Stimulated activated CD4-positive, alpha-beta T cell treated with anti-CD3 and anti-CD28 coated beads, Interleukin-15, amount 100 ng/mL, for 1 hour (primary cell): ENCODE measurements around the gene ASNS.
"Not testable (repeated sequence)": the region's sequence is repeated elsewhere in the genome, so short reads cannot be mapped to it uniquely, and the experiment has no call there.

Experiments used
- DNase-seq, 2 donors: peaks; one replicate each; pipeline ENCODE4 v3.0.0-alpha.2; 2020; ENCODE audit warnings: low read depth in 1 of 2, low spot score in 1 of 2

ASNS gene, protein sequence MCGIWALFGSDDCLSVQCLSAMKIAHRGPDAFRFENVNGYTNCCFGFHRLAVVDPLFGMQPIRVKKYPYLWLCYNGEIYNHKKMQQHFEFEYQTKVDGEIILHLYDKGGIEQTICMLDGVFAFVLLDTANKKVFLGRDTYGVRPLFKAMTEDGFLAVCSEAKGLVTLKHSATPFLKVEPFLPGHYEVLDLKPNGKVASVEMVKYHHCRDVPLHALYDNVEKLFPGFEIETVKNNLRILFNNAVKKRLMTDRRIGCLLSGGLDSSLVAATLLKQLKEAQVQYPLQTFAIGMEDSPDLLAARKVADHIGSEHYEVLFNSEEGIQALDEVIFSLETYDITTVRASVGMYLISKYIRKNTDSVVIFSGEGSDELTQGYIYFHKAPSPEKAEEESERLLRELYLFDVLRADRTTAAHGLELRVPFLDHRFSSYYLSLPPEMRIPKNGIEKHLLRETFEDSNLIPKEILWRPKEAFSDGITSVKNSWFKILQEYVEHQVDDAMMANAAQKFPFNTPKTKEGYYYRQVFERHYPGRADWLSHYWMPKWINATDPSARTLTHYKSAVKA

DNA sequence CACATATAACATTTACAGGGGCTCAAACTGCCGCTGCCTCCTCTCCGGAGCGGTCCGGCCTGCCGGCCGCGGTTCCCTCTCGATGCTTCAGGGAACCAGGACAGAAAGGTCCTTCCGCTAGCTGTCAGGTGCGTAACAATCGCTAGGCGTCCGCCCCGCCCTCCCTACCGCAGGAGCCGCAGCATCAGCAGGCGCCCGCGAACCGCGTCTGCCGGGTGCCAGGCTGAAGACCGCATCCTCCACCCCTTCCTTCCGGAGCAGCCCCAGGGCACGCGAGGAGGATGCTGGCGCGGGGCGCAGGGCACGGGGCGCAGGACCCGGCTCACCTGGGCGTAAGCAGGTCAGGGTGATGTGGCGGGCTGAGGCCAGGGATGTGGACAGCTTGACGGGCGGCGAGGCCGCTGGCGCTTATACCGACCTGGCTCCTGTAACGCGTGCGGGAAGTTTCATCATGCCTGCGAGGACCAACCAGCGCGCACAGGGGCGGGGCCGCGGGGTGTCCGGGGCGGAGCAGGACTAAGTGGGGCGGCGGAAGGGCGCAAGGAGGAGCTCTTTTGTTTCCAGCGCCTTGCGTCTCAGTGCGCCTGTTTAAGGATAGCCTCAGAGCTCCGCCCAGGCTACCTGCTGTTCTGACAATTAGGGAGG, at the start of gene ASNS:
ASNS (minus strand) TSS at position 384 of the 645 bp plus-strand sequence. CDS start 3,252 bp downstream, outside the sequence.
- DNase-seq: peak; percentile 63 to 87

- not testable (repeated sequence) for DNase-seq
Measured at GRCh38 chr7:97921254-97921653, 49.0 kb upstream of the ASNS start.

DNA sequence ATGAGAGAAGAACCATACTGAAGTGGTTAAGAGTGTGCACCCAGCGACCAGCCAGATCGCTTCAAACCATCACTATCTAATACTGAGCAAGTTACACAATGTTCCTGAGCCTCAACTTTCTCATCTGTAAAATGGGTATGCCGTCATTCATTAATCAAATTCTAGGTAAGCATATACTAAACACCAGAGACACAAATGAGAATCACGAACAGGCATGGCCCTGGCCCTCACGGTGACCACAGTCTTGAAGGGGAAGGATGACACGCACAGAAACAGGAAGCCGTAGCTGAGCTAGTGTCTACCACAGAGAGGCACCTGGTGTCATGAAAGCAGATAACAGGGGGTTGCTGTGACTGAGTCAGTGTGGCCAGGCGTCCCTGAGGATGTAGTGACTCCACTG, 43.1 kb upstream of the ASNS start:
- not testable (repeated sequence) for DNase-seq

DNA sequence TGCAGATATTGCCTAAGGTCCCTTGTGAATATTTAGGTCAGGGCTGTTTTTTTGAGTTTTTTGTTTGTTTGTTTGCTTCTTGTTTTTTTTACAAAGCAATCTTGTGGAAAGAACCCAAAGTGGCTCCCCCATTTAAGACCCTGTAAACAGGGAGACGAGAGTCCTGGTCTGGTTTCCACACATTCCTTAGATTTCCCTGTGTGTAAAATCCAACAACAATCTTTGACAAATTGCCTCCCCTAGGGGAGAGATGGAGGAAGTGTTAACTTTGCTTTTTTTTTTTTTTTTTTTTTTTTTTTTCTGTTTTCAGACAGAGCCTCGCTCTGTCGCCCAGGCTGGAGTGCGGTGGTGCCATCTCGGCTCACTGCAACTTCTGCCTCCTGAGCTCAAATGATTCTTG, 40.1 kb upstream of the ASNS start:
- DNase-seq: not testable (repeated sequence)

- not testable (repeated sequence) for DNase-seq
Measured at GRCh38 chr7:97896893-97897292, 24.7 kb upstream of the ASNS start.

DNA sequence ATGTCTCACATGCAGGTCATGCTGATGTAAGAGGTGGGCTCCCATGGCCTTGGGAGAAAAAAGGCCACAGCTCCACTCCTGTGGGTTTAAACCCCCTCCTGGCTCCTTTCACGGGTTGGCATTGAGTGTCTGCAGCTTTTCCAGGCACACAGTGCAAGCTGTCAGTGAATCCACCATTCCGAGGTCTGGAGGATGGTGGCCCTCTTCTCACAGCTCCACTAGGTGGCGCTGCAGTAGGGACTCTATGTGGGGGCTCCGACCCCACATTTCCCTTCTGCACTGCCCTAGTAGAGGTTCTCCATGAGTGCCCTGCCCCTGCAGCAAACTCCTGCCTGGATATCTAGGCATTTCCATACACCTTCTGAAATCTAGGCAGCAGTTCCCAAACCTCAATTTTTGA, 19.5 kb upstream of the ASNS start:
- not testable (repeated sequence) for DNase-seq

GRCh38 chr7:97879527-97879926, 7.3 kb upstream of the ASNS start:
- not testable (repeated sequence) for DNase-seq

- DNase-seq: not testable (repeated sequence)
Measured at GRCh38 chr7:97874894-97875293, 2.7 kb upstream of the ASNS start.

- no peak for DNase-seq
Measured at GRCh38 chr7:97873606-97874005, 1.4 kb upstream of the ASNS start.

GRCh38 chr7:97871659-97872024, 566 bp downstream of the ASNS start:
- DNase-seq: peak in 1 of 2 donors; percentile 19

DNA sequence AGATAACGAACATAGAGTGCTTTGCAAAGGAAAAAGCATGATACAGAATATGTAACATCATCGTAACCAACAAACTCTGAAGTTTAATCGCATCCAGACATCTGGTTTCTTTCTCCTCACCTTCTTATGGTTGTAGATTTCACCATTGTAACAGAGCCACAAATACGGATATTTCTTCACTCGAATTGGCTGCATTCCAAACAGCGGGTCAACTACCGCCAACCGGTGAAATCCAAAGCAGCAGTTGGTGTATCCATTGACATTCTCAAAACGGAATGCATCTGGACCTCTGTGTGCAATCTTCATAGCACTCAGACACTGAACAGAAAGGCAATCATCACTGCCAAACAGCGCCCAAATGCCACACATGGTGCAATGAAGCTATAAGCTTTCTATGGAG, 3.4 kb downstream of the ASNS start:
- DNase-seq: no peak

- DNase-seq: no peak
Measured at GRCh38 chr7:97868314-97868713, 3.9 kb downstream of the ASNS start.

- no peak for DNase-seq
Measured at GRCh38 chr7:97865104-97865503, 7.1 kb downstream of the ASNS start.

DNA sequence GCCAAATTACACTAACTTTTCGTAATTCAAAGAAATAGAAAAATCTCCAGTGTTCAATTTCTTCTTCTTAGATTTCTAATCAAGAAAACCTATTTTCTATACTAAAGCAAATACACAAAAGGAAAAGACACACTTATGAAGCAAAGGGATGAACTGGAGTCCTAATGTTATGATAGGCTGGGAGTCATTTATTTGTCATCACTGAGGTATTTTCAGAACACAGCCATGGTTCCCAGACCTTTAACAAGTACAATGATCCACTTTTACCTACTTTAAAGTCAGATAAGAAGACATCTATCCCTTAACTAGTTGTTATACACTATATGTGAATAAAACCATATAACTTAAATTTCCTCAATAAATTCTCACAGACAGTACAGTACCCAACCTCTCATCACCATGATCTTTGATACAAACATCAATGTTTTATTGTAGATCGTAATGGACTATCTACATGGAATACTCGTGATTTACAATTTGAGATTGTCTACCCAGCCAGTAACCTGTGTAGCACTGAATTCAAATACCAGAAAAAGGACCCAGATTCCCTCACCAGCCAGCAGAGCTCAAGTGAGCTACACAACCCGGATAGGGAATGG, 12.5 kb downstream of the ASNS start:
- no peak for DNase-seq

GRCh38 chr7:97858221-97858620, 14.0 kb downstream of the ASNS start:
- no peak for DNase-seq

GRCh38 chr7:97857544-97857943, 14.7 kb downstream of the ASNS start:
- DNase-seq: no peak

GRCh38 chr7:97851683-97852082, 20.5 kb downstream of the ASNS start:
- no peak for DNase-seq

GRCh38 chr7:97850262-97851031, 21.8 kb downstream of the ASNS start:
- DNase-seq: not testable (repeated sequence)

DNA sequence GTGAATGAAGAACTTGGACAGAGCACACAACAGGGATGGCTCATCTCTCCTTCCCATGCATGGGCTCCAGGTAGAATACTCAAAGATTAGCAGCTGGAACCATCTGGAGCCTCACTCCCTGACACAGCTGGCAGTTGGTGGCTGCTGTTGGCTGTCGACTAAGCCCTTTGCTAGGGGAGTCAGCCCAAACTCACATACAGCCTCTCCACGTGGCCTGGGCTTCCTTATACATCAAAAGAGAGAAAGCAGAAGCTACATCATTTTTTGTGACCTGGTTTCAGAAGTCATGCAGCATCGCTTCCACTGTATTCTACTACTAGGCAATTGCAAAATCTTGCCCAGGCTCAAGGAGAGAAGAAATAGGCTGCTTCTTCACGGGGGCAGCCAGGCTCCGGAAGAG, 24.4 kb downstream of the ASNS start:
- DNase-seq: no peak

DNA sequence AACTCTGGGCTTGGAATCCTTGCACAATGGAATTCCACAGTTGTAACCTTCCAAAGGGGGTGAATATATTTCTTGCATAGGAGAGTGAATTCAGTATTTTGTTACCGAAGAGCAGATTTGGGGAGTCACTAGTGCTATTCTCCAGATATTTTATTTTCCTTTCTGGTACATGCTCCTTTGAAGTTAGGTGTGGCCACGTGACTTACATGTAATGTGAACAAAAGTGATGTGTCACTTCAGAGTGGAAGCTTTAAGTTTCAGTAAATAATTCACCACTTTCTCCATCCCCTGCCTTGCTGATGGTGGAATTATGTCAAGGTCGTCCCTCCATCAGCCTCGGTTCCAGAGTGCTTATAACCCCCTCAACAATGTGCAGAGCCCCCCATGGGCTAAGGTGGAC, 25.3 kb downstream of the ASNS start:
- DNase-seq: no peak

- DNase-seq: no peak
Measured at GRCh38 chr7:97845622-97846203, 26.5 kb downstream of the ASNS start.
